Measurements from ENCODE around the gene VAT1L. TPM values are rescaled to one million over a fixed set of nuclear protein-coding genes. Genes with fewer than 3 reads are reported as not detected.

The VAT1L gene
- total and polyA plus RNA-seq, 2 experiments from 2014 or later = 11.0 to 24.4 TPM

GRCh38 chr16:77987810-77988209 lies 199.4 kb downstream of the VAT1L start (continued):
- no peak for TF ChIP-seq ZNF114 (CRISPR knock-in tag; IDR thresholded peaks at IDR 0.05)

- Mint-ChIP-seq H3K36me3 (ENCODE audit: low read depth) (peaks cover 42% of the 10 kb centered on the region), H3K4me1 (peaks cover 30% of the 10 kb centered on the region), H3K9me3 (peaks cover 47% of the 10 kb centered on the region), H3K27ac (no peak overlapping the region), H3K27me3 (ENCODE audit: insufficient read depth, low read depth, poor library complexity) (peaks cover 5% of the 10 kb centered on the region), H3K4me3 (no peak overlapping the region)
- H3F3A ChIP-seq (replicated peaks; ENCODE audit: low read depth) = no peaks in the 10 kb centered on the region
- H4K20me1 ChIP-seq (replicated peaks; ENCODE audit: insufficient read depth) = no peaks in the 10 kb centered on the region
- no peak overlapping the region for H2AFZ ChIP-seq
- ATAC-seq = no peak
- peaks cover 8% of the 10 kb centered on the region; the same call in 1 of the 2 replicates for H3K9me2 ChIP-seq (ENCODE audit: insufficient read depth)
- H3K27me3 ChIP-seq (ENCODE audit: insufficient read depth) = no peaks in the 10 kb centered on the region
- no peaks in the 10 kb centered on the region for H3K79me2 ChIP-seq (replicated peaks; ENCODE audit: insufficient read depth)
- H3K36me3 ChIP-seq (ENCODE audit: insufficient read depth) = no peaks in the 10 kb centered on the region; the same call in 1 of the 2 replicates
- no peak overlapping the region for H3K4me3 ChIP-seq
- DNase-seq (ENCODE audit: low spot score) = no peak
- H3K4me2 ChIP-seq = no peak overlapping the region
- no peak overlapping the region for H3K27ac ChIP-seq (ENCODE audit: low read depth)
- H3K4me1 ChIP-seq (ENCODE audit: insufficient read depth) = peaks cover 17% of the 10 kb centered on the region
- no peak for TF ChIP-seq EZH2phosphoT487 (IDR thresholded peaks at IDR 0.05; ENCODE audit: unreplicated experiment)
These were observed 201.5 kb downstream of the VAT1L start for GRCh38 chr16:77989846-77990245.

- Mint-ChIP-seq H3K9me3 (peaks cover 65% of the 10 kb centered on the region), H3K27ac (peak overlapping the region; percentile 10; the same call in 1 of the 2 replicates), H3K4me1 (peaks cover 30% of the 10 kb centered on the region), H3K4me3 (no peak overlapping the region; the same call in 2 of the 3 replicates), H3K27me3 (ENCODE audit: insufficient read depth, low read depth, poor library complexity) (peaks cover 5% of the 10 kb centered on the region), H3K36me3 (ENCODE audit: low read depth) (peaks cover 58% of the 10 kb centered on the region)
- H3F3A ChIP-seq (replicated peaks; ENCODE audit: low read depth) = no peaks in the 10 kb centered on the region
- no peaks in the 10 kb centered on the region; the same call in 1 of the 2 replicates for H3K36me3 ChIP-seq (ENCODE audit: insufficient read depth)
- H3K27me3 ChIP-seq (ENCODE audit: insufficient read depth) = no peaks in the 10 kb centered on the region
- H3K4me2 ChIP-seq = no peak overlapping the region
- H4K20me1 ChIP-seq (replicated peaks; ENCODE audit: insufficient read depth) = no peaks in the 10 kb centered on the region
- no peak overlapping the region for H2AFZ ChIP-seq
- peaks cover 17% of the 10 kb centered on the region for H3K4me1 ChIP-seq (ENCODE audit: insufficient read depth)
- H3K79me2 ChIP-seq (replicated peaks; ENCODE audit: insufficient read depth) = no peaks in the 10 kb centered on the region
- peak overlapping the region; percentile 76 for H3K27ac ChIP-seq (ENCODE audit: low read depth)
- DNase-seq (ENCODE audit: low spot score) = no peak
- no peak for ATAC-seq
- H3K9me2 ChIP-seq (ENCODE audit: insufficient read depth) = peaks cover under 1% of the 10 kb centered on the region; the same call in 1 of the 2 replicates
- H3K4me3 ChIP-seq = no peak overlapping the region
- TF ChIP-seq ETS1 (IDR thresholded peaks at IDR 0.05) (no peak), JUNB (IDR thresholded peaks at IDR 0.05; ENCODE audit: unreplicated experiment) (no peak), REST (IDR thresholded peaks at IDR 0.05; ENCODE audit: unreplicated experiment) (no peak), NANOG (IDR thresholded peaks at IDR 0.05; ENCODE audit: borderline replicate concordance) (no peak), ZNF114 (CRISPR knock-in tag; IDR thresholded peaks at IDR 0.05) (no peak)
- TF ChIP-seq, protein P1, sequence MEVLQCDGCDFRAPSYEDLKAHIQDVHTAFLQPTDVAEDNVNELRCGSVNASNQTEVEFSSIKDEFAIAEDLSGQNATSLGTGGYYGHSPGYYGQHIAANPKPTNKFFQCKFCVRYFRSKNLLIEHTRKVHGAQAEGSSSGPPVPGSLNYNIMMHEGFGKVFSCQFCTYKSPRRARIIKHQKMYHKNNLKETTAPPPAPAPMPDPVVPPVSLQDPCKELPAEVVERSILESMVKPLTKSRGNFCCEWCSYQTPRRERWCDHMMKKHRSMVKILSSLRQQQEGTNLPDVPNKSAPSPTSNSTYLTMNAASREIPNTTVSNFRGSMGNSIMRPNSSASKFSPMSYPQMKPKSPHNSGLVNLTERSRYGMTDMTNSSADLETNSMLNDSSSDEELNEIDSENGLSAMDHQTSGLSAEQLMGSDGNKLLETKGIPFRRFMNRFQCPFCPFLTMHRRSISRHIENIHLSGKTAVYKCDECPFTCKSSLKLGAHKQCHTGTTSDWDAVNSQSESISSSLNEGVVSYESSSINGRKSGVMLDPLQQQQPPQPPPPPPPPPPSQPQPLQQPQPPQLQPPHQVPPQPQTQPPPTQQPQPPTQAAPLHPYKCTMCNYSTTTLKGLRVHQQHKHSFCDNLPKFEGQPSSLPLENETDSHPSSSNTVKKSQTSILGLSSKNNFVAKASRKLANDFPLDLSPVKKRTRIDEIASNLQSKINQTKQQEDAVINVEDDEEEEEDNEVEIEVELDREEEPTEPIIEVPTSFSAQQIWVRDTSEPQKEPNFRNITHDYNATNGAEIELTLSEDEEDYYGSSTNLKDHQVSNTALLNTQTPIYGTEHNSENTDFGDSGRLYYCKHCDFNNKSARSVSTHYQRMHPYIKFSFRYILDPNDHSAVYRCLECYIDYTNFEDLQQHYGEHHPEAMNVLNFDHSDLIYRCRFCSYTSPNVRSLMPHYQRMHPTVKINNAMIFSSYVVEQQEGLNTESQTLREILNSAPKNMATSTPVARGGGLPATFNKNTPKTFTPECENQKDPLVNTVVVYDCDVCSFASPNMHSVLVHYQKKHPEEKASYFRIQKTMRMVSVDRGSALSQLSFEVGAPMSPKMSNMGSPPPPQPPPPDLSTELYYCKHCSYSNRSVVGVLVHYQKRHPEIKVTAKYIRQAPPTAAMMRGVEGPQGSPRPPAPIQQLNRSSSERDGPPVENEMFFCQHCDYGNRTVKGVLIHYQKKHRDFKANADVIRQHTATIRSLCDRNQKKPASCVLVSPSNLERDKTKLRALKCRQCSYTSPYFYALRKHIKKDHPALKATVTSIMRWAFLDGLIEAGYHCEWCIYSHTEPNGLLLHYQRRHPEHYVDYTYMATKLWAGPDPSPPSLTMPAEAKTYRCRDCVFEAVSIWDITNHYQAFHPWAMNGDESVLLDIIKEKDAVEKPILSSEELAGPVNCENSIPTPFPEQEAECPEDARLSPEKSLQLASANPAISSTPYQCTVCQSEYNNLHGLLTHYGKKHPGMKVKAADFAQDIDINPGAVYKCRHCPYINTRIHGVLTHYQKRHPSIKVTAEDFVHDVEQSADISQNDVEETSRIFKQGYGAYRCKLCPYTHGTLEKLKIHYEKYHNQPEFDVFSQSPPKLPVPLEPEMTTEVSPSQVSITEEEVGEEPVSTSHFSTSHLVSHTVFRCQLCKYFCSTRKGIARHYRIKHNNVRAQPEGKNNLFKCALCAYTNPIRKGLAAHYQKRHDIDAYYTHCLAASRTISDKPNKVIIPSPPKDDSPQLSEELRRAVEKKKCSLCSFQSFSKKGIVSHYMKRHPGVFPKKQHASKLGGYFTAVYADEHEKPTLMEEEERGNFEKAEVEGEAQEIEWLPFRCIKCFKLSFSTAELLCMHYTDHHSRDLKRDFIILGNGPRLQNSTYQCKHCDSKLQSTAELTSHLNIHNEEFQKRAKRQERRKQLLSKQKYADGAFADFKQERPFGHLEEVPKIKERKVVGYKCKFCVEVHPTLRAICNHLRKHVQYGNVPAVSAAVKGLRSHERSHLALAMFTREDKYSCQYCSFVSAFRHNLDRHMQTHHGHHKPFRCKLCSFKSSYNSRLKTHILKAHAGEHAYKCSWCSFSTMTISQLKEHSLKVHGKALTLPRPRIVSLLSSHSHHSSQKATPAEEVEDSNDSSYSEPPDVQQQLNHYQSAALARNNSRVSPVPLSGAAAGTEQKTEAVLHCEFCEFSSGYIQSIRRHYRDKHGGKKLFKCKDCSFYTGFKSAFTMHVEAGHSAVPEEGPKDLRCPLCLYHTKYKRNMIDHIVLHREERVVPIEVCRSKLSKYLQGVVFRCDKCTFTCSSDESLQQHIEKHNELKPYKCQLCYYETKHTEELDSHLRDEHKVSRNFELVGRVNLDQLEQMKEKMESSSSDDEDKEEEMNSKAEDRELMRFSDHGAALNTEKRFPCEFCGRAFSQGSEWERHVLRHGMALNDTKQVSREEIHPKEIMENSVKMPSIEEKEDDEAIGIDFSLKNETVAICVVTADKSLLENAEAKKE (CRISPR knock-in tag; IDR thresholded peaks at IDR 0.05) = no peak
These were observed 203.3 kb downstream of the VAT1L start for GRCh38 chr16:77991701-77992100.

All from GM23338 (cell line).